Spleen (tissue), 11 donors: Measurements from ENCODE around the gene ELAVL3. TPM values are rescaled to one million over a fixed set of nuclear protein-coding genes. Genes with fewer than 3 reads are reported as not detected.
A peak's percentile ranks its signal among the peaks of the same experiment; 100 is the strongest.

Source experiments
- DNase-seq: peaks from one replicate; pipeline ENCODE4 v3.0.0-alpha.2; 2020
- H3K27ac ChIP-seq, 8 donors: fragments of 200-600 bp; sonication (generic) in 7 of 8; 1 replicate in 4 of 8; 2 replicates in 4 of 8; pipeline versions ENCODE4 v1.5.0 to v1.8.0; 2016 to 2021; ENCODE audit warnings: inconsistent platforms in 4 of 8, mild to moderate bottlenecking in 4 of 8, moderate library complexity in 1 of 8
- H3K27me3 ChIP-seq, 7 donors: fragments of 200-600 bp; sonication (generic) in 6 of 7; replicated peaks in 1 of 7; 1 replicate in 4 of 7; 2 replicates in 3 of 7; pipeline versions ENCODE4 v1.5.0 to v1.8.0; 2016 to 2021; ENCODE audit warnings: inconsistent platforms in 3 of 7, mild to moderate bottlenecking in 1 of 7
- H3K36me3 ChIP-seq, 6 donors: fragments of 200-600 bp; sonication (generic) in 5 of 6; 1 replicate in 4 of 6; 2 replicates in 2 of 6; pipeline versions ENCODE4 v1.5.0 to v1.8.0; 2016 to 2021; ENCODE audit warnings: inconsistent platforms in 2 of 6
- H3K4me1 ChIP-seq, 6 donors: fragments of 200-600 bp; sonication (generic) in 5 of 6; 1 replicate in 3 of 6; 2 replicates in 3 of 6; pipeline versions ENCODE4 v1.5.0 to v1.8.0; 2016 to 2021; ENCODE audit warnings: inconsistent platforms in 3 of 6
- H3K4me3 ChIP-seq, 8 donors: fragments of 200-600 bp; sonication (generic) in 7 of 8; 1 replicate in 4 of 8; 2 replicates in 4 of 8; pipeline versions ENCODE4 v1.5.0 to v1.8.0; 2016 to 2021; ENCODE audit warnings: inconsistent platforms in 4 of 8, mild to moderate bottlenecking in 4 of 8, moderate library complexity in 2 of 8
- H3K9me3 ChIP-seq, 8 donors: fragments of 200-600 bp; sonication (generic) in 7 of 8; 1 replicate in 4 of 8; 2 replicates in 4 of 8; pipeline versions ENCODE4 v1.5.0 to v1.8.0; 2016 to 2021; ENCODE audit warnings: inconsistent platforms in 4 of 8
- POLR2A ChIP-seq, 3 donors: fragments of 450-650 bp; IDR thresholded peaks; one replicate each; pipeline ENCODE4 v1.5.1; 2017; ENCODE audit warnings: antibody characterized with exemption in 3 of 3, mild to moderate bottlenecking in 1 of 3
- POLR2AphosphoS5 ChIP-seq, 3 donors: sonication (generic); formaldehyde crosslinking; IDR thresholded peaks; one replicate each; pipeline ENCODE4 v1.5.1; 2017; ENCODE audit warnings: antibody characterized with exemption in 3 of 3
- WGBS, 5 donors: extraction: QIAGEN DNeasy Blood & Tissue Kit in 3 of 5; methylation state at CpG; one replicate each; pipeline versions ENCODE4 v1.1.5 to v1.1.7; 2013 to 2018; 5-methylcytosine and 5-hydroxymethylcytosine counted together
- intact Hi-C: fragments of 100-400 bp; cut with DNase I; formaldehyde crosslinking; loops from one replicate; pipeline ENCODE4 v1.15.0; 2023; ENCODE audit warnings: low total_unique reads
- polyA plus RNA-seq, 3 donors: library from polyadenylated mRNA; stranded (reverse); fragments of 200-250 nt; gene quantifications; one replicate each; pipeline ENCODE4 v1.2.1, GENCODE V29; 2013
- total RNA-seq, 7 donors: library from RNA; depleted of rRNA in 3 of 7; stranded (reverse); fragments of >200 nt in 3 of 7; fragmentation: NEBNext Ultra II Directional in 4 of 7; extraction: Animal tissue kit (Norgen Biotek cat#: 25700) in 4 of 7; gene quantifications; one replicate each; pipeline versions ENCODE4 v1.1.0 to v1.2.1, GENCODE V29; 2016 to 2021
- TF ChIP-seq, protein P1 (sequence below), 11 experiments: fragments of 200-600 bp in 7 of 11; fragments of 450-650 bp in 4 of 11; sonication (generic) in 4 of 11; IDR thresholded peaks in 8 of 11; conservative IDR thresholded peaks in 3 of 11; 1 replicate in 7 of 11; 2 replicates in 4 of 11; pipeline versions ENCODE4 v1.4.0 to v1.8.0; 2016 to 2021; ENCODE audit warnings: antibody characterized with exemption in 11 of 11, inconsistent platforms in 4 of 11, mild to moderate bottlenecking in 1 of 11
- donor health status: healthy with polysubstance abuse.
- donor health status: DM: no; HTN: no; CAD: no; lungs with moderate emphysema.
- donor health status: DM: no; HTN: no; CAD: no.
- donor health status: Bipolar disorder and iron deficiency.
- donor health status: healthy.
- donor health status: DM: no; HTN: no; CAD: no.
- donor health status: DM: yes; HTN: yes; CAD: no.

ELAVL3 gene
- total and polyA plus RNA-seq, 10 donors: 0.02 TPM; not detected in 9

DNA sequence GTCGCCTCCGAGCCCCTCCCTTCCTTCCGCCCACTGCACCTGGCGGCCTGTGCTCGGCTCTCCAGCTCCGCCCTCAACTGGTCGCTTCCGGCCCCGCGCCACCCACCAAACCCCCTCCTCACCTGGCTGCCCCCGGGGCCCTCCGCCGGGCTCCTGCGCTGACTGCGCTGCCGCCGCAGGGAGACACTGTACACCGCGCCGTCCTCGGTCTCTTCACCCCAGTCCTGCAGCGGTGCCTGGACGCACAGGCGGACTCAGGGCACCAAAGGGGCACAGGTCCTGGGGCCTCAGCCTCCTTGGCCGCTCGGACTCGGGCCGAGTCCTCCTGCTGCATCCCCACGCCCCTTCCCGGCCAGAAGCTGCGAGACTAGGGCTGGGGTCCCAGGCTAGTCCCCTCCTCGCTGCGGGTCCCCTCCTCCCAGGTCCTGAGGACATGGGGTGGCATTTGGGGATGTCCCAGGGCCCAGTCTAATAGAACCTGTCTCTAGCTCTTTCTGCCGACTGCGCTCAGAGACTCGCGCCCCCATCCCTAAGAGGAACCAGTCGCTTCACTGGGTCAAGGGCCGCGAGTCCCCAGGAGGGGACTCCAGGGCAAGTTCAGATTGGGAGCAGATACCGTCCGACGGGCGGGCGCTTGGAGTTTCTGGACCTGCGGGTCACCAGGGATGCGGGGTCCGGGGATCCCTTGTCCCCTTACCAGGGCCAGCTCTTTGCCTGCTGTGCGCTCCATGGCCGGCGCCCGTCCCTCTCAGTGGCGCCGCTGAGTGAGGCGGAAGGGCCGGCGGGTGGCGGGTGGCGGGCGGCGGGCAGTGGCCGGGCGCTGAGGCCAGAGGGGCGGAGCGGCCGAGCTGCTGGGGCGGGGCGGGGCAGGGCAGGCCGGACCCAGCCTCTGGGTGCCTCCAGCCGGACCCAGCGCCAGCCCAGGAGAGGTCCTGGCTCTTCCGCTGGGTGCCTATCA is 62.0 kb downstream of the ELAVL3 start, which contains the start of gene RGL3:
TSS of gene RGL3 (minus strand) at position 766 of the 958 bp plus-strand sequence. CDS start at position 730, 36 bp downstream.
- Histone ChIP-seq H3K4me1 (peaks cover 28 to 61% (median 56%) of the 10 kb centered on the region in 6 donors), H3K9me3 (no peaks in the 10 kb centered on the region), H3K4me3 (peak within 1 kb of the TSS; percentile 19 to 71 (median 40)), H3K27me3 (peaks cover 0 to 74% (median 55%) of the 10 kb centered on the region in 7 donors), H3K36me3 (no peaks in the 10 kb centered on the region), H3K27ac (peak within 1 kb of the TSS in 7 of 8 donors; percentile 14 to 86 (median 73))
- 4 to 6% (median 4%) methylated on average over 24 to 72 of the region's 72 CpGs for WGBS, 5 donors
- DNase-seq: peak; percentile 82
- intact Hi-C loops: no loop called here
- TF ChIP-seq POLR2AphosphoS5 (IDR thresholded peaks at IDR 0.05) (peak; percentile 37 to 78 (median 53)), POLR2A (IDR thresholded peaks at IDR 0.05) (peak in 1 of 3 donors; percentile 29)
- TF ChIP-seq, protein P1, sequence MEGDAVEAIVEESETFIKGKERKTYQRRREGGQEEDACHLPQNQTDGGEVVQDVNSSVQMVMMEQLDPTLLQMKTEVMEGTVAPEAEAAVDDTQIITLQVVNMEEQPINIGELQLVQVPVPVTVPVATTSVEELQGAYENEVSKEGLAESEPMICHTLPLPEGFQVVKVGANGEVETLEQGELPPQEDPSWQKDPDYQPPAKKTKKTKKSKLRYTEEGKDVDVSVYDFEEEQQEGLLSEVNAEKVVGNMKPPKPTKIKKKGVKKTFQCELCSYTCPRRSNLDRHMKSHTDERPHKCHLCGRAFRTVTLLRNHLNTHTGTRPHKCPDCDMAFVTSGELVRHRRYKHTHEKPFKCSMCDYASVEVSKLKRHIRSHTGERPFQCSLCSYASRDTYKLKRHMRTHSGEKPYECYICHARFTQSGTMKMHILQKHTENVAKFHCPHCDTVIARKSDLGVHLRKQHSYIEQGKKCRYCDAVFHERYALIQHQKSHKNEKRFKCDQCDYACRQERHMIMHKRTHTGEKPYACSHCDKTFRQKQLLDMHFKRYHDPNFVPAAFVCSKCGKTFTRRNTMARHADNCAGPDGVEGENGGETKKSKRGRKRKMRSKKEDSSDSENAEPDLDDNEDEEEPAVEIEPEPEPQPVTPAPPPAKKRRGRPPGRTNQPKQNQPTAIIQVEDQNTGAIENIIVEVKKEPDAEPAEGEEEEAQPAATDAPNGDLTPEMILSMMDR (IDR thresholded peaks at IDR 0.05 in 8 of 11, conservative IDR thresholded peaks at IDR 0.05 in 3 of 11): no peak

DNA sequence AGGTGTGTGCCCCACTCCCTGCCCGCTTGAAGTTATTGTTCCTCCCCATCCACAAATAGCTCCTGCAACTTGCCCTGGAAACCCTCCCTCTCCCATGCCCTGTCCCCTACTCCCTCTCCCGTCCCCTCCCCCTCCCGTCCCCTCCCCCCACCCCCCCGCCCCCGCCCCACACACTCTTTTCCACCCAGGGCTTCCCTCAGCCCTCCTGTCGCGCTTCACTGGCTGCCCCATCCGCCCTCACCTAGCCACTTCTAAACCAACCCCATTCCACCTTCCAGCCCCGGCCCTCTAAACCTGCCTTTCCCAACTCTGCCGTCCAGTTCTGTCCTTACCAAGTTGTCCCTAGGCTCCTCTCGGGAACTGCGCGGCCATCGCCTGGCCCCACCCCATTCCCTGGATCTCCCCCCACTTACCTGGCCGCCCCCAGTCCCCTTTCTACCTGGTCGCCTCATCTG is 62.7 kb downstream of the ELAVL3 start:
- H3K4me1 ChIP-seq: peaks cover 28 to 54% (median 49%) of the 10 kb centered on the region in 6 donors
- 4 to 13% (median 9%) methylated on average over 12 to 16 of the region's 16 CpGs for WGBS, 5 donors
- no peaks in the 10 kb centered on the region for H3K9me3 ChIP-seq
- DNase-seq: no peak
- H3K27ac ChIP-seq: peak overlapping the region in 3 of 8 donors; percentile 71 to 86 (median 84)
- peak overlapping the region in 7 of 8 donors; percentile 19 to 71 (median 41) for H3K4me3 ChIP-seq
- intact Hi-C loops: no loop called here
- TF ChIP-seq, protein P1 (IDR thresholded peaks at IDR 0.05 in 8 of 11, conservative IDR thresholded peaks at IDR 0.05 in 3 of 11): no peak
- TF ChIP-seq POLR2AphosphoS5 (IDR thresholded peaks at IDR 0.05) (no peak), POLR2A (IDR thresholded peaks at IDR 0.05) (no peak)
- no peaks in the 10 kb centered on the region for H3K36me3 ChIP-seq
- H3K27me3 ChIP-seq: peaks cover 0 to 67% (median 48%) of the 10 kb centered on the region in 7 donors

DNA sequence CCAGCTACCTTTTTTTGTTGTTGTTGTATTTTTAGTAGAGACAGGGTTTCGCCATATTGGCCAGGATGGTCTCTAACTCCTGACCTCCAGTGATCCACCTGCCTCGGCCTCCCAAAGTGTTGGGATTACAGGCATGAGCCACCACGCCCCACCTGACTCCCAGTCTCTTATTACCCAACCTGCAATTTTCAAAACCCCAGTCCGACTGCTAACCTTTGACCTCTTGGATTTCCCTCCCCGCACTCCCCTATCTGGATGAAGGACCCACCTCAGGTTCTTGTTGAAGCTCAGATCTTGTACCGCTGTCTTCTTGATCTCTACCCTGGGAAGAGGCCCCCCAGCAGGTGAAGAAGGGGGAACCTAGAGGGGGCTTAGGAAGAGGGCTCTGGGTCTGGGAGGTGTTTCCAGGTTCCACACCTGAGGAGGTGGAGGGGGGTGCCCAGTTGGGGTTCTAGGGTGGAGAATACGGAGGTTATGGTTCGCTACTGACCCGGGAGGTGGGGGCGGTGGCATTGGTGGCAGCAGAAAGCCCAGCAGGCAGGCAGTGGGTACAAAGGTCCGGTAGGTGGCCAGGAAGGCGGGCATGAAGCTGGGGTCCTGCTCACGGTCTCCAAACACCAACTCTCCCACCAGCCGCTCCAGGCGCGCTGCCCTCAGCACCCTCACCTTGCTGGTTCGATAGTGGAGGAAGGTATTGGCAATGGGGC is 64.3 kb downstream of the ELAVL3 start:
- no peaks in the 10 kb centered on the region for H3K9me3 ChIP-seq
- H3K36me3 ChIP-seq: no peaks in the 10 kb centered on the region
- DNase-seq: no peak
- 90 to 94% (median 93%) methylated on average over 17 of the region's 17 CpGs for WGBS, 5 donors
- peaks cover 0 to 51% (median 33%) of the 10 kb centered on the region in 7 donors for H3K27me3 ChIP-seq
- no peak overlapping the region for H3K4me3 ChIP-seq
- no peak for TF ChIP-seq POLR2AphosphoS5 (IDR thresholded peaks at IDR 0.05)
- TF ChIP-seq POLR2A (IDR thresholded peaks at IDR 0.05): no peak
- TF ChIP-seq, protein P1 (IDR thresholded peaks at IDR 0.05 in 8 of 11, conservative IDR thresholded peaks at IDR 0.05 in 3 of 11): no peak
- H3K4me1 ChIP-seq: peaks cover 14 to 38% (median 33%) of the 10 kb centered on the region in 6 donors
- H3K27ac ChIP-seq: no peak overlapping the region
- intact Hi-C loops: no loop called here
